SK-N-SH treated with all-trans-retinoic acid at 6 μM for 48 hours (cell line): ENCODE results near the gene PSMB10.

Experiments
- ATAC-seq: fragments of 200-7000 bp; cut with Tn5 transposase; 3 replicates; pipeline ENCODE4 v1.9.1; 2020; ENCODE audit warnings: mild to moderate bottlenecking, moderate library complexity
- ARNTL ChIP-seq: fragments of 450-650 bp; formaldehyde crosslinking; IDR thresholded peaks from 2 replicates; pipeline ENCODE4 v1.5.0; 2020; ENCODE audit warnings: low read depth, mild to moderate bottlenecking, moderate library complexity, borderline replicate concordance
- BACH2 ChIP-seq: fragments of 250-450 bp; sonication (Bioruptor Pico); IDR thresholded peaks from 2 replicates; pipeline ENCODE4 v1.9.0; 2021; ENCODE audit warnings: mild to moderate bottlenecking, borderline replicate concordance
- CREB5 ChIP-seq: fragments of 250-450 bp; sonication (Bioruptor Pico); IDR thresholded peaks from 2 replicates; pipeline ENCODE4 v1.5.1; 2020; ENCODE audit warnings: low read depth, mild to moderate bottlenecking, moderate library complexity
- CSDC2 ChIP-seq: fragments of 250-450 bp; sonication (Bioruptor Pico); IDR thresholded peaks from 2 replicates; pipeline ENCODE4 v1.5.0; 2020; ENCODE audit warnings: mild to moderate bottlenecking, moderate library complexity
- CSRNP3 ChIP-seq: fragments of 250-450 bp; sonication (Bioruptor Pico); IDR thresholded peaks from 2 replicates; pipeline ENCODE4 v1.5.1; 2021; ENCODE audit warnings: mild to moderate bottlenecking, moderate library complexity
- ESRRG ChIP-seq: fragments of 250-450 bp; sonication (Bioruptor Pico); IDR thresholded peaks from 2 replicates; pipeline ENCODE4 v1.6.1; 2021; ENCODE audit warnings: mild to moderate bottlenecking
- GLIS3 ChIP-seq: fragments of 250-450 bp; sonication (Bioruptor Pico); IDR thresholded peaks from 2 replicates; pipeline ENCODE4 v1.5.0; 2020; ENCODE audit warnings: mild to moderate bottlenecking, moderate library complexity
- ISL1 ChIP-seq: fragments of 250-450 bp; sonication (Bioruptor Pico); IDR thresholded peaks from 2 replicates; pipeline ENCODE4 v2.1.2; 2022; ENCODE audit warnings: mild to moderate bottlenecking, moderate library complexity
- OSR1 ChIP-seq: fragments of 250-450 bp; sonication (Bioruptor Pico); IDR thresholded peaks from 2 replicates; pipeline ENCODE4 v1.8.0; 2022; ENCODE audit warnings: moderate library complexity, mild to moderate bottlenecking, inconsistent platforms
- PATZ1 ChIP-seq: fragments of 250-450 bp; sonication (Bioruptor Pico); IDR thresholded peaks from 2 replicates; pipeline ENCODE4 v1.8.0; 2020; ENCODE audit warnings: mild to moderate bottlenecking, moderate library complexity, borderline replicate concordance
- POU6F1 ChIP-seq: fragments of 250-450 bp; sonication (Bioruptor Pico); IDR thresholded peaks from 2 replicates; pipeline ENCODE4 v1.8.0; 2021; ENCODE audit warnings: low read depth, mild to moderate bottlenecking, moderate library complexity, borderline replicate concordance
- PPARA ChIP-seq: fragments of 250-450 bp; sonication (Bioruptor Pico); IDR thresholded peaks from 2 replicates; pipeline ENCODE4 v1.5.0; 2020; ENCODE audit warnings: mild to moderate bottlenecking, borderline replicate concordance
- RARB ChIP-seq: fragments of 250-450 bp; sonication (Bioruptor Pico); IDR thresholded peaks from 2 replicates; pipeline ENCODE4 v1.8.0; 2021; ENCODE audit warnings: mild to moderate bottlenecking, moderate library complexity
- TCF4 ChIP-seq: fragments of 250-450 bp; sonication (Bioruptor Pico); IDR thresholded peaks from 2 replicates; pipeline ENCODE4 v1.8.0; 2021; ENCODE audit warnings: mild to moderate bottlenecking, moderate library complexity, borderline replicate concordance
- TOX ChIP-seq: fragments of 250-450 bp; sonication (Bioruptor Pico); IDR thresholded peaks from 2 replicates; pipeline ENCODE4 v1.8.0; 2021; ENCODE audit warnings: mild to moderate bottlenecking, moderate library complexity, borderline replicate concordance
- TSHZ2 ChIP-seq: fragments of 250-450 bp; sonication (Bioruptor Pico); IDR thresholded peaks from 2 replicates; pipeline ENCODE4 v1.5.0; 2020; ENCODE audit warnings: mild to moderate bottlenecking, moderate library complexity
- ZC3H10 ChIP-seq: fragments of 250-450 bp; sonication (Bioruptor Pico); IDR thresholded peaks from 2 replicates; pipeline ENCODE4 v1.5.1; 2021; ENCODE audit warnings: mild to moderate bottlenecking, moderate library complexity
- ZFP3 ChIP-seq: fragments of 250-450 bp; sonication (Bioruptor Pico); IDR thresholded peaks from 2 replicates; pipeline ENCODE4 v1.5.0; 2020; ENCODE audit warnings: mild to moderate bottlenecking, moderate library complexity
- ZFP30 ChIP-seq: fragments of 450-650 bp; formaldehyde crosslinking; IDR thresholded peaks from 2 replicates; pipeline ENCODE4 v1.5.0; 2022; ENCODE audit warnings: mild to moderate bottlenecking, moderate library complexity
- ZNF565 ChIP-seq: fragments of 450-650 bp; formaldehyde crosslinking; conservative IDR thresholded peaks from 2 replicates; pipeline ENCODE4 v1.5.0; 2020; ENCODE audit warnings: low read depth, mild to moderate bottlenecking, moderate library complexity
- ZNF8 ChIP-seq: fragments of 450-650 bp; formaldehyde crosslinking; IDR thresholded peaks from 2 replicates; pipeline ENCODE4 v1.5.0; 2020; ENCODE audit warnings: mild to moderate bottlenecking, moderate library complexity

The PSMB10 gene

GRCh38 chr16:67888331-67888730 is 48.3 kb downstream of the PSMB10 start:
- no peak for ATAC-seq
- TF ChIP-seq ZFP3 (CRISPR knock-in tag) = no peak
- no peak for TF ChIP-seq GLIS3 (CRISPR knock-in tag)
- TF ChIP-seq ZC3H10 (CRISPR knock-in tag) = no peak
- TF ChIP-seq OSR1 (CRISPR knock-in tag) = no peak
- no peak for TF ChIP-seq ZFP30 (CRISPR knock-in tag)
- no peak for TF ChIP-seq PATZ1 (CRISPR knock-in tag)
- TF ChIP-seq CSDC2 (CRISPR knock-in tag) = no peak
- TF ChIP-seq ARNTL (CRISPR knock-in tag) = no peak
- no peak for TF ChIP-seq ESRRG
- no peak for TF ChIP-seq TCF4
- no peak for TF ChIP-seq ZNF565
- TF ChIP-seq RARB (CRISPR knock-in tag) = no peak
- no peak for TF ChIP-seq POU6F1 (CRISPR knock-in tag)
- TF ChIP-seq ISL1 (CRISPR knock-in tag) = no peak
- no peak for TF ChIP-seq TOX (CRISPR knock-in tag)

GRCh38 chr16:67886387-67886786 is 50.3 kb downstream of the PSMB10 start:
- ATAC-seq = no peak
- TF ChIP-seq PPARA (CRISPR knock-in tag) (no peak), TSHZ2 (CRISPR knock-in tag) (no peak), CREB5 (CRISPR knock-in tag) (no peak), POU6F1 (CRISPR knock-in tag) (no peak), BACH2 (CRISPR knock-in tag) (no peak), ZNF8 (CRISPR knock-in tag) (no peak), ZC3H10 (CRISPR knock-in tag) (no peak), ISL1 (CRISPR knock-in tag) (no peak), CSDC2 (CRISPR knock-in tag) (no peak), TCF4 (no peak), GLIS3 (CRISPR knock-in tag) (no peak)

- no peak for ATAC-seq
- TF ChIP-seq OSR1 (CRISPR knock-in tag) (no peak), CSRNP3 (CRISPR knock-in tag) (no peak), CREB5 (CRISPR knock-in tag) (no peak), TCF4 (no peak), POU6F1 (CRISPR knock-in tag) (no peak), CSDC2 (CRISPR knock-in tag) (no peak), TSHZ2 (CRISPR knock-in tag) (no peak)
Measured at GRCh38 chr16:67885976-67886375, 50.7 kb downstream of the PSMB10 start.
